Adrenal gland (tissue), 12 donors: ENCODE results near the gene ITPKC. TPM values are rescaled to one million over a fixed set of nuclear protein-coding genes. Genes with fewer than 3 reads are reported as not detected.

Source experiments
- DNase-seq, 7 donors: peaks; one replicate each; pipeline ENCODE4 v3.0.0-alpha.2; 2019 to 2020
- H3K27ac ChIP-seq, 5 donors: fragments of 200-600 bp; sonication (generic) in 4 of 5; 1 replicate in 3 of 5; 2 replicates in 2 of 5; pipeline versions ENCODE4 v1.5.1 to v1.8.0; 2016 to 2020; ENCODE audit warnings: mild to moderate bottlenecking in 1 of 5
- H3K27me3 ChIP-seq: fragments of 200-600 bp; 2 replicates; pipeline ENCODE4 v1.8.0; 2021
- H3K36me3 ChIP-seq, 2 donors: fragments of 200-600 bp; replicated peaks in 1 of 2; 1 replicate in 1 of 2; 2 replicates in 1 of 2; pipeline versions ENCODE4 v1.5.1 to v1.8.0; 2018 to 2022
- H3K4me1 ChIP-seq, 2 donors: fragments of 200-600 bp; replicated peaks in 1 of 2; 1 replicate in 1 of 2; 2 replicates in 1 of 2; pipeline versions ENCODE4 v1.5.1 to v1.8.0; 2018 to 2021
- H3K4me3 ChIP-seq, 4 donors: fragments of 200-600 bp; sonication (generic) in 3 of 4; one replicate each; pipeline ENCODE4 v1.5.1; 2016 to 2018
- H3K9me3 ChIP-seq, 3 donors: fragments of 200-600 bp; sonication (generic) in 1 of 3; replicated peaks in 1 of 3; 1 replicate in 2 of 3; 2 replicates in 1 of 3; pipeline versions ENCODE4 v1.5.1 to v1.8.0; 2016 to 2021
- POLR2A ChIP-seq, 2 donors: fragments of 450-650 bp; IDR thresholded peaks; one replicate each; pipeline ENCODE4 v1.6.1; 2017; ENCODE audit warnings: antibody characterized with exemption in 2 of 2, mild to moderate bottlenecking in 2 of 2, moderate library complexity in 1 of 2
- WGBS, 4 donors: extraction: QIAGEN DNeasy Blood & Tissue Kit in 2 of 4; methylation state at CpG; one replicate each; pipeline versions ENCODE4 v1.1.5 to v1.1.7; 2013 to 2017; 5-methylcytosine and 5-hydroxymethylcytosine counted together
- intact Hi-C, 2 donors: fragments of 100-400 bp; cut with DNase I; formaldehyde crosslinking; loops; one replicate each; pipeline versions ENCODE4 v1.14.1 to v1.15.0; 2022 to 2023
- polyA plus RNA-seq, 3 donors: library from polyadenylated mRNA; stranded (reverse); fragments of 200-250 nt in 2 of 3; fragments of 350-450 nt in 1 of 3; fragmentation: Illumina TruSeq in 1 of 3; extraction: RNeasy Lipid Tissue Mini Kit (QIAGEN cat#74804) in 1 of 3; gene quantifications; one replicate each; pipeline ENCODE4 v1.2.3, GENCODE V29; 2013 to 2014
- total RNA-seq, 9 donors: library from RNA; depleted of rRNA in 4 of 9; stranded (reverse); fragments of >200 nt in 4 of 9; fragments of 120-200 nt in 1 of 9; fragmentation: NEBNext Ultra II Directional in 1 of 9; extraction: Animal tissue kit (Norgen Biotek cat#: 25700) in 1 of 9; gene quantifications; one replicate each; pipeline versions ENCODE4 v1.1.0 to v1.2.4, GENCODE V29; 2013 to 2023
- TF ChIP-seq, protein P1 (sequence below), 6 experiments: fragments of 450-650 bp in 4 of 6; fragments of 200-600 bp in 2 of 6; sonication (generic) in 1 of 6; IDR thresholded peaks; 1 replicate in 5 of 6; 2 replicates in 1 of 6; pipeline versions ENCODE4 v1.5.1 to v1.8.0; 2016 to 2021; ENCODE audit warnings: antibody characterized with exemption in 6 of 6, mild to moderate bottlenecking in 2 of 6, moderate library complexity in 1 of 6
- donor health status: healthy with polysubstance abuse.
- donor health status: Bipolar disorder and iron deficiency.
- donor health status: DM: yes; HTN: yes; CAD: no.
- donor health status: DM: no; HTN: no; CAD: no.
- donor health status: DM: no; HTN: no; CAD: no.
- donor health status: DM: yes; HTN: yes; CAD: no.

Gene ITPKC
- total and polyA plus RNA-seq, 12 donors, result 7.8 to 36.1 (median 22.5) TPM

DNA sequence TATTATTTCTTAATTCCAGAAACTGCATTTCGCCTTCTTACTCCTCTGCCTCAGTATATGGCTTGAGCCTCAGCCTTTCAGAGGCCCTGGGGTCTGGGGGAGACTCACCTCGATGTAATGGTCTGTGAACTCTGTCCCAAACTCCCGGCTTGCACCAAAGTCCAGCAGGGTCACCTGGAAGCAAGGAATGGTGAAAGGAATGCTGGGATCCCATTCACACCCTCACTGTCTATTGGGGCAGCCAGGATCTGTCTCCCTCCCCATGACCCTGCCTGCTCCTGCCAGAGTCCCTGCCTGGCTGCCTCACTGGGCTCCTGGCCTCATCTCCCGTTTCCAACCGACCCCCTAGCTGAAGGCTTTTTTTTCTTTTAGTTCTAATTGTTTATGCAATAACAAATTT lies 21.0 kb upstream of the ITPKC start:
- TF ChIP-seq, protein P1, sequence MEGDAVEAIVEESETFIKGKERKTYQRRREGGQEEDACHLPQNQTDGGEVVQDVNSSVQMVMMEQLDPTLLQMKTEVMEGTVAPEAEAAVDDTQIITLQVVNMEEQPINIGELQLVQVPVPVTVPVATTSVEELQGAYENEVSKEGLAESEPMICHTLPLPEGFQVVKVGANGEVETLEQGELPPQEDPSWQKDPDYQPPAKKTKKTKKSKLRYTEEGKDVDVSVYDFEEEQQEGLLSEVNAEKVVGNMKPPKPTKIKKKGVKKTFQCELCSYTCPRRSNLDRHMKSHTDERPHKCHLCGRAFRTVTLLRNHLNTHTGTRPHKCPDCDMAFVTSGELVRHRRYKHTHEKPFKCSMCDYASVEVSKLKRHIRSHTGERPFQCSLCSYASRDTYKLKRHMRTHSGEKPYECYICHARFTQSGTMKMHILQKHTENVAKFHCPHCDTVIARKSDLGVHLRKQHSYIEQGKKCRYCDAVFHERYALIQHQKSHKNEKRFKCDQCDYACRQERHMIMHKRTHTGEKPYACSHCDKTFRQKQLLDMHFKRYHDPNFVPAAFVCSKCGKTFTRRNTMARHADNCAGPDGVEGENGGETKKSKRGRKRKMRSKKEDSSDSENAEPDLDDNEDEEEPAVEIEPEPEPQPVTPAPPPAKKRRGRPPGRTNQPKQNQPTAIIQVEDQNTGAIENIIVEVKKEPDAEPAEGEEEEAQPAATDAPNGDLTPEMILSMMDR (IDR thresholded peaks at IDR 0.05), result no peak
- TF ChIP-seq POLR2A (IDR thresholded peaks at IDR 0.05), result no peak
- intact Hi-C loops, result no loop called here
- Histone ChIP-seq H3K27ac (no peak overlapping the region), H3K4me3 (no peak overlapping the region), H3K27me3 (no peaks in the 10 kb centered on the region), H3K9me3 (no peaks in the 10 kb centered on the region), H3K4me1 (peaks cover 0 to 5% of the 10 kb centered on the region in 2 donors), H3K36me3 (peaks cover 0 to 24% of the 10 kb centered on the region in 2 donors)
- no peak for DNase-seq
- WGBS, 4 donors, result 84 to 96% (median 92%) methylated on average over 5 of the region's 5 CpGs

DNA sequence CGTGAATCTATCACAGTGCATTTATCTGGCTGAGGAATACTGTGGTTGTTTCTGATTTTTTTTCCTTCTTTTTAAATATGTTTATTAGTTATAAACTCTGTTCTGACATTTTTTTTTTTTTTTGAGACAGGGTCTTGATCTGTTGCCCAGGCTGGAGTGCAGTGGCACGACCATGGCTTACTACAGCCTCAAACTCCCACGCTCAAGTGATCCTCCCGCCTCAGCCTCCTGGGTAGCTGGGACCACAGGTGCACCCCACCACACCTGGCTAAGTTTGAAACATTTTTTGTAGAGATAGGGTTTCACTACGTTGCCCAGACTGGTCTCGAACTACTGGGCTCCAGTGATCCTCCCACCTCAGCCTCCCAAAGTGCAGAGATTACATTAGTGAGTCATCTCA lies 19.9 kb upstream of the ITPKC start:
- Histone ChIP-seq H3K27me3 (no peaks in the 10 kb centered on the region), H3K4me3 (no peak overlapping the region), H3K27ac (no peak overlapping the region), H3K9me3 (no peaks in the 10 kb centered on the region), H3K4me1 (no peaks in the 10 kb centered on the region), H3K36me3 (peaks cover 0 to 34% of the 10 kb centered on the region in 2 donors)
- TF ChIP-seq POLR2A (IDR thresholded peaks at IDR 0.05), result no peak
- TF ChIP-seq, protein P1 (IDR thresholded peaks at IDR 0.05), result no peak
- intact Hi-C loops, result no loop called here
- WGBS, 4 donors, result 90 to 96% (median 94%) methylated on average over 3 to 6 of the region's 6 CpGs
- DNase-seq, result no peak

DNA sequence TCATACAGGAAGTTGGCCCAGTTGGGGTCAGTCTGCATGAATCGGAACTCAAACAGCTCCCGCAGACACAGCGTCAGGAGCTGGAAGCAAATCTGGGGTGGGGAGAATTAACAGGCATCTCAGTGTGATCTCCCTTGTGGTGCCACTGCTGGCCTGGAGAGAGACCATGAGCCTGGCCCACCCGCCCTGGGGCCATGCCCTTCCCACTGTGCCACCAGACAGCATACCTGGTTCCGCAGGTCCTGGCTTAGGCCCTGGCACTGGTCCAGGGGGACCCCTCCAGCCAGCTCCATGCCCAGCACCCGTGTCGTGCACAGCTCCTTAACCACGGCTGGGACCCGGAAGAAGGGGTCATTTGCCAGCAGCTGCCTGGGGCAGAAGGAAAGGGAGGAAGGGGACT lies 16.8 kb upstream of the ITPKC start:
- intact Hi-C loops, result no loop called here
- no peak overlapping the region for H3K4me3 ChIP-seq
- no peaks in the 10 kb centered on the region for H3K9me3 ChIP-seq
- TF ChIP-seq POLR2A (IDR thresholded peaks at IDR 0.05), result no peak
- TF ChIP-seq, protein P1 (IDR thresholded peaks at IDR 0.05), result no peak
- no peak overlapping the region for H3K27ac ChIP-seq
- 95 to 100% (median 96%) methylated on average over 3 to 9 of the region's 9 CpGs for WGBS, 4 donors
- DNase-seq, result no peak
- peaks cover 0 to 60% of the 10 kb centered on the region in 2 donors for H3K36me3 ChIP-seq
- H3K4me1 ChIP-seq, result no peaks in the 10 kb centered on the region
- no peaks in the 10 kb centered on the region for H3K27me3 ChIP-seq

DNA sequence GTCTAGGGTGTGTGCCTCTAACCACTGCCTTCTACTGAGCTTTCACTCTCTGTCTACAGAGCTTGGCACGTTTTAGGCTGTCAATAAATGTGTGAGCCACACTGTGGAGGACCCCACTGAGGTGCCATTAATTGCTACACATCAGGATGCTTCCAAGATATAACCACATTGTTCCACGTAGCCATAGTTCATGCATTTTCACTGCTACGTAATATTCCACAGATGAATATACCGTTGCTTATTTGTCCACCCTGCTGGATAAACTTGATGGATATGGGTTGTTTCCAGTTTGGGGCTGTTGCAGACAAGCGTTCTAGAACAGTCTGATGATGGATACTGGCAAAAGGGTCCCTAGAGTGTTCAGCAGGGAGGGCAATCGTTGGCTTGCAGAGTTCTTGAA lies 15.2 kb upstream of the ITPKC start:
- WGBS, 4 donors, result 94 to 98% (median 97%) methylated on average over 6 of the region's 6 CpGs
- TF ChIP-seq, protein P1 (IDR thresholded peaks at IDR 0.05), result no peak
- TF ChIP-seq POLR2A (IDR thresholded peaks at IDR 0.05), result no peak
- intact Hi-C loops, result no loop called here

More for the DNA sequence above, 15.2 kb upstream of the ITPKC start:
- DNase-seq, result no peak
- Histone ChIP-seq H3K9me3 (no peaks in the 10 kb centered on the region), H3K4me3 (no peak overlapping the region), H3K27me3 (no peaks in the 10 kb centered on the region), H3K36me3 (peaks cover 0 to 60% of the 10 kb centered on the region in 2 donors), H3K27ac (no peak overlapping the region), H3K4me1 (no peaks in the 10 kb centered on the region)
